Measurements from ENCODE around the gene AKAP8. TPM values are rescaled to one million over a fixed set of nuclear protein-coding genes. Genes with fewer than 3 reads are reported as not detected.

Gene AKAP8
- total and polyA plus RNA-seq, 12 donors: 13.0 to 45.8 (median 29.3) TPM

DNA sequence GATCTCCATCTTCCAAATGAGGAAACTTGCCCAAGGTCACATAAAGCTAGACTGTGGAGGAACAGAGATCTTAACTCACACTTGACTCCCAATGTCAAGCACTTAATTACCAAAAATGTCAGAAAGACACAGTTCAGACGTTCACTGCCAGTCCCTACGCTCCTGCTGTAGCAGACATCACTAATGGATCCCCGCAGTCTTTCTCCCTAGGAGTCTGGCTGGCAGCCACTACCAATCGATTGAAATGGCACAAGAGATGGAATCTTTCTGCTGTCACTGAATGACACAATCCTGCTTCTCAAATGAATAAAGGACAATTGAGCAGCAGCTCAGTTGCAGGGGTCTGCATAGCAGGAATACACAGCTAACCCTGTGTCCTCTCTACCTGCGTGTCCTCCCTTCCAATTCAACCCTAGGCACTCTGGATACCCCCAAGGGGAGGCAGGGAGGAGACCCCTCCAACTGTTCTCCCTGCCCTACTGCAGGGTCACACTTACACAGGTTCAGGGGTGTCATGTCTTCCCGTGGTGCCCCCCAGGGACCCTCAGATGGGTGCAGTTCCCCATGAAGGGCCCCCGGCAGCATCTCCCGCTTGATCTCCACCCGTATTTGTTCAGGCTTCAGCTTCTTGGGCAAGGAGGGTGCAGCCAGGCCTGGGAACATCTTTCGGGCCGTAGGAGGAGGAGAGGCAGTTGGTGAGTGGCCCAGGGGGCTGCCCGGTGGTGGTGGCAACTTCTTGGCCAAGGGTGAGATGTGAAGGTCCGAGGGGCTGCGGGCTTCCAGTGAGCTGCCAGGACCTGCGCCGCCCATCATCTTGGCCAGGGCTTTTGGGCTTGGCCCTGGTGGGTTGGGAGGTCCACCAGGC, 47.1 kb upstream of the AKAP8 start:
- Histone ChIP-seq H3K36me3 (replicated peaks in 1 of 2) (peaks cover 0 to 55% of the 10 kb centered on the region in 2 donors), H3K27me3 (no peaks in the 10 kb centered on the region), H3K9me3 (replicated peaks in 1 of 3) (no peaks in the 10 kb centered on the region), H3K4me1 (replicated peaks in 1 of 2) (peaks cover 17 to 24% of the 10 kb centered on the region in 2 donors), H3K4me3 (no peak overlapping the region), H3K27ac (peak overlapping the region in 1 of 5 donors; percentile 40)
- DNase-seq: peak in 1 of 7 donors; percentile 55
- TF ChIP-seq CTCF (IDR thresholded peaks at IDR 0.05): no peak
- TF ChIP-seq POLR2A (IDR thresholded peaks at IDR 0.05): no peak
- 77 to 85% (median 82%) methylated on average over 11 to 16 of the region's 16 CpGs for WGBS, 4 donors
- intact Hi-C loops (cut with DNase I): no loop called here

GRCh38 chr19:15425321-15425950, 45.8 kb upstream of the AKAP8 start:
- Histone ChIP-seq H3K4me3 (no peak overlapping the region), H3K4me1 (replicated peaks in 1 of 2) (peaks cover 6 to 12% of the 10 kb centered on the region in 2 donors), H3K36me3 (replicated peaks in 1 of 2) (peaks cover 0 to 55% of the 10 kb centered on the region in 2 donors), H3K27me3 (no peaks in the 10 kb centered on the region), H3K9me3 (replicated peaks in 1 of 3) (no peaks in the 10 kb centered on the region), H3K27ac (no peak overlapping the region)
- no peak for DNase-seq
- TF ChIP-seq CTCF (IDR thresholded peaks at IDR 0.05): no peak
- 95 to 99% (median 97%) methylated on average over 12 to 36 of the region's 36 CpGs for WGBS, 4 donors
- intact Hi-C loops (cut with DNase I): no loop called here

DNA sequence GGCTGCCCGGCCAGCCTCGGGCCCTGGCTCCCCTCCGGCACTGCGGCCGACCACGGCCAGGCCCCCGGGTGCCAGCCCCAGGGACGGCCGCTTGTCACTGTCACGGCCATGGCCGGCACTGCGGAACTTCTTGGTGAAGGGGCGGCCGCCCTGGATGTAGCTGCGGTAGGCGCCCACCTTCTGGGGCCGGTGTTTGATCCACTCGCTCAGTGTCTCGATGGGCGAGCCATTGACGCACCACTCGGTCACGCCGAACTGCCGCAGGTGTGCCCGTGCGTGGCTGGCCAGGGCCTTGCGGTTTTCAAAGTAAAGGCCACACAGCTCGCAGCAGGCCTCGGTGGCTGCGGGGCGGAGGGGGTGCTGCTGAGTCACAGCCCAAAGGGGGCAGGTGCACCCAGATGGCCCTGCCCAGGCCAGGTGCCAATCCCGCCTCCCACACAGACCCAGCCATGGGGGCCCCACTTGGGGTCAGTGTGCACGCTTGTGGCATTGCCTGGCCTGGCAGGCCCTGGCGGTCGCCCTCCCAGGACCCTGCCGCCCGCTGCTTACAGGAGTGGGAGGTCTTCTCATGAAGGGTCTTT, 45.2 kb upstream of the AKAP8 start:
- 96 to 98% (median 97%) methylated on average over 8 to 38 of the region's 38 CpGs for WGBS, 4 donors
- Histone ChIP-seq H3K9me3 (replicated peaks in 1 of 3) (no peaks in the 10 kb centered on the region), H3K27ac (no peak overlapping the region), H3K4me3 (no peak overlapping the region), H3K4me1 (replicated peaks in 1 of 2) (peaks cover 7 to 9% of the 10 kb centered on the region in 2 donors), H3K27me3 (no peaks in the 10 kb centered on the region), H3K36me3 (replicated peaks in 1 of 2) (peaks cover 0 to 55% of the 10 kb centered on the region in 2 donors)
- TF ChIP-seq CTCF (IDR thresholded peaks at IDR 0.05) (no peak), POLR2A (IDR thresholded peaks at IDR 0.05) (no peak)
- no peak for DNase-seq
- intact Hi-C loops (cut with DNase I): no loop called here

- Histone ChIP-seq H3K4me3 (no peak overlapping the region), H3K4me1 (replicated peaks in 1 of 2) (peaks cover 13 to 15% of the 10 kb centered on the region in 2 donors), H3K27me3 (no peaks in the 10 kb centered on the region), H3K27ac (no peak overlapping the region), H3K9me3 (replicated peaks in 1 of 3) (no peaks in the 10 kb centered on the region), H3K36me3 (replicated peaks in 1 of 2) (peaks cover 0 to 55% of the 10 kb centered on the region in 2 donors)
- intact Hi-C loops (cut with DNase I): no loop called here
- WGBS, 4 donors: 95 to 96% (median 95%) methylated on average over 11 to 13 of the region's 13 CpGs
- DNase-seq: no peak
- TF ChIP-seq POLR2A (IDR thresholded peaks at IDR 0.05): no peak
- no peak for TF ChIP-seq CTCF (IDR thresholded peaks at IDR 0.05)
These were observed 44.5 kb upstream of the AKAP8 start for GRCh38 chr19:15424121-15424520.
